Measurements from ENCODE around the gene CCR9.

CCR9 gene

DNA sequence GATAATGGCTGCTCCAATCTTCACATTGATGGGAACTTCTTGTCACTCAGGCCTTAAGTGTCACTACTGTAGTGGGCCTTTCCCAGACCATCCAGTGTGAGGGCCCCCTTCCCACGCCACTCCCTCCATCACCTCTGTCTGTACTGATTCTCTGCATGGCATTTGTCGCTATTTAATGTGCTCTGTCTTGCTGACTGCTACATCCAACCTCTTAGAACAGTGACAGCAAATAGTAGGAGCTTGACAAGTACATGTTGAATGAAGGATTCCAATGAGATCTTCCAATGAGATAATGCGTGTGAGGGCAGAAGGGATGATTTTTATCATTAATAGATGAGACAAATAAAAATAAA, 5.6 kb upstream of the CCR9 start:
- Mint-ChIP-seq H3K27ac (peak overlapping the region; percentile 30 to 74), H3K27me3 (peaks cover 21 to 22% of the 10 kb centered on the region in 2 donors), H3K4me3 (peak overlapping the region; percentile 51 to 52), H3K4me1 (ENCODE audit: low read depth in 2 of 2) (peaks cover 18 to 23% of the 10 kb centered on the region in 2 donors), H3K9me3 (no peaks in the 10 kb centered on the region), H3K36me3 (ENCODE audit: insufficient read depth) (peaks cover 4% of the 10 kb centered on the region)
- peak; percentile 0 for ATAC-seq (replicated peaks)
- no peak for DNase-seq

DNA sequence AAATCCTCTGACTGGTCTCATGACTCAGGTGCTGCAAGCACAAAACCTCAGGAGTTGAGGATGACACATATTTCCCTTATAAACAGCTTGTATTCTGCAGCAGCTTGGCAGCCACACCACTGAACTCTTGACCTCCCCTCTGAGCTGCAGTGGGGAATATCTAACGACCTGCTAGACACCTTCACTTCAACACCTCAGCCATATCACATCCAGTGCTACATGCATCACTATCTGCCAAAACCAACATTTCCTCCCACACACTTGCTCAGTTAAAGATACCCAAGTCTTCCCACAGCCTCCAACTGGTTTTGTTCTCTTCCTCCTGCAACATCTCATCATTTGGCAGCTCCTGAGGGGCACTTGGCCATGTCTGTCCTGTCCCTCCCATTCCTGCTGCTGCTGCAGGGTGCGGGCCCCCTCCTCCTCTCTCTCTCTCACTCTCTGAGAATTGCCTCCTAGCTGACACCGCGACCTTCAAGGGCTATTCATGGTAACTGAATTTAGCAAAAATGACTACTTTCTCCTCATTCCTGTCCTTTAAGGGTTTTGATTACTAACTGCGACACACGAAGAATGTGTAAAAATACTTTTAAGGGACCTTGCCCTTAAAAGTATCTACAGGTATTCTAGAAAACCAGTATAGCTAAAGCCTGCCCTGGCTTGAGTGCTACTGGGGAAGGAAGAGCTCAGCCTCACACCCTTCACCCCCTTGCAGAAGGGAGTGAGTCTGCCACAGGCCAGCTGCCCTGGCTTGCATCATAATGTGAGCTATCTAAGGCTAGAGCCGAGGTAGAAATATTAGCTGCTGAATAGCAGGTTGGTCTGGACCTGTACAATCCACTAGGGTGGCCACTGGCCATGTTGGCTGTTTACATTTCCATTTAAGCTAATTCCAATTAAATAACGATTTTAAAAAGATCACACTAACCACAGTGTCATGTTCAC, 5.0 kb upstream of the CCR9 start:
- Mint-ChIP-seq H3K36me3 (ENCODE audit: insufficient read depth) (peaks cover 4% of the 10 kb centered on the region), H3K4me3 (peak overlapping the region; percentile 51 to 52), H3K27ac (peak overlapping the region; percentile 30 to 74), H3K9me3 (no peaks in the 10 kb centered on the region), H3K4me1 (ENCODE audit: low read depth in 2 of 2) (peaks cover 18 to 23% of the 10 kb centered on the region in 2 donors), H3K27me3 (peaks cover 18 to 22% of the 10 kb centered on the region in 2 donors)
- peak; percentile 96 for ATAC-seq (replicated peaks)
- DNase-seq: peak; percentile 35 to 54 (median 37)

DNA sequence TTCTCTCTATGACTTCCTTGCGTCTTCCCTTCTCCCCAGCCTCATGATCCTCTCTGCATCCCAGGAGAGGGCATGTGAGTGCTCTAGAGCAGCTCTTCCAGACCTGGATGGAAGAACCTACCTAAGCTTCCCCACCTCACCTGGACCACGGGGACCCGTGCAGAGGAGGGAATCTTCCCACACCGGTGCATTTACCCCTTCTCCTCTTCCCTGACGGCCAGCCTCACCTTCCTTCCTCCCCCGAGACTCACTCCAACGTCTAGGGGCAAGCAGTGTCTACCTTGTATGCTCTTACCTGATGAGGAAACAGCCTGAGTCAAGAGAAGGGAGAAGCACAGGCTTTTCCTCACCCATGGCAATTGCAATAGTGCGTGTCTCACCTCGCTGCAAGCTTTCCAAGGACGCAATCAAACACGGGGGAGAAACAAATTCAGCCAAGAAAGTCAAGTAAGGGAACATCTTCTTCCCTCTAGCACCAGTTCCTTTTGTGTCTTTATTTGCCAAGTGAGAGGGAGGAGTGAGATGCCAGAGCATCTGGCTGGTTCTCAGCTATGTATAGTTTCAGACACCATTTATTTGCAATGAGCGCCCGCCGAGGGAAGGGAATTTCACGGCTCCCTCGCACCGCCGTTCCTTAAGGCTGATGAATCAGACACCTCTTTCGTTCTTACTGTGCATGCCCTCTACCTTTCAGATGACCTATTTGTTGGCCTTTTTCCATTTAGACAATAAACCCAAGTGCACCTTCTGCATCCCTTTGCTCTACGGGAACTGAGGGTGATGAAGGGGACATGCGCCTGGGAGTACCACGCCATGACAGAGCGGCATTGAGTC, 1.8 kb upstream of the CCR9 start:
- Mint-ChIP-seq H3K4me1 (ENCODE audit: low read depth in 2 of 2) (peaks cover 15 to 16% of the 10 kb centered on the region in 2 donors), H3K27ac (peak overlapping the region in 1 of 2 donors; percentile 13)
- no peak for DNase-seq

GRCh38 chr3:45887285-45887684, 942 bp downstream of the CCR9 start:
- Mint-ChIP-seq H3K27me3 (peaks cover 26 to 31% of the 10 kb centered on the region in 2 donors), H3K36me3 (ENCODE audit: insufficient read depth) (no peaks in the 10 kb centered on the region), H3K9me3 (no peaks in the 10 kb centered on the region), H3K4me1 (ENCODE audit: low read depth in 2 of 2) (peaks cover 2 to 3% of the 10 kb centered on the region in 2 donors), H3K4me3 (peak overlapping the region; percentile 0 to 37), H3K27ac (no peak overlapping the region)
- DNase-seq (no peak), ATAC-seq (replicated peaks) (no peak)

More for the DNA sequence above, 1.8 kb upstream of the CCR9 start:
- H3K27me3 Mint-ChIP-seq: peaks cover 21 to 22% of the 10 kb centered on the region in 2 donors
- H3K4me3 Mint-ChIP-seq: peak overlapping the region; percentile 15 to 19
- no peaks in the 10 kb centered on the region for H3K9me3 Mint-ChIP-seq
- no peak for ATAC-seq (replicated peaks)
- peaks cover 4% of the 10 kb centered on the region for H3K36me3 Mint-ChIP-seq (ENCODE audit: insufficient read depth)

DNA sequence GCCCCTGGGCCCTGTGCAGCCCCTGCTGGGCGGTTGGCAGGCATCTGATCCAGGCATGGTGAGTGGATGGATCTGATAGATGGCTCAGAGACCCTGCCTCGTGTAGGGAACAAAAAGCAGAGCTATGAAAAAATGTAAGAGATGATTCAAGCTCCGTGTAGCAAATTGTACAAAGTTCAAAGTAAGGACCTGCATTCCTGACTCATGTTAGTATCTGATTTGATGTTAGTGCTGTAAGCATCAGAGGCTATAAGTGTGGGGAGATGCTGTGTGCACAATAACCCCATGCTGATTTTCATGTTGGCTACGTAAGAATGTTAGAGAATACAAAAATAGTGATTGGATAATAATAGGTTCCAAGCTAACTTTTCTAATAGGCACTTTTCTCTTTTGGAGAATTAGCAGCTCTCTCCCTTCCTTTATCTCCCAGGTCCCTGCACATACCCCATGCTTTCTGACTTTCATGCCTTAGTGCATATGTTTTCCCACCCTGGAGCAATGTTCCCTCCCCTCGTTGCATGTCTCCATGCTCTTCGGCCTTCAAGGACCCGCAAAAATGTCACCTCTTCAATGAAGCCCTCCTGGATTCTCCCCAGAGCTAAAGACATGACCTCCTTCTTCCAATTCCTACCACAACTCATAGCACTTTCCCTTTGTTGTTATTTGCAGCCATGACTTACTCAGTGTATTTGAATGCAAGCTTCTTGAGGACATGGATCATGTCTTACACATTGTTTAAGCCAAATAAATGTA, 1.6 kb downstream of the CCR9 start:
- peak overlapping the region; percentile 0 to 37 for H3K4me3 Mint-ChIP-seq
- H3K27me3 Mint-ChIP-seq: peaks cover 26 to 31% of the 10 kb centered on the region in 2 donors
- H3K4me1 Mint-ChIP-seq (ENCODE audit: low read depth in 2 of 2): peaks cover 3 to 4% of the 10 kb centered on the region in 2 donors
- ATAC-seq (replicated peaks): no peak
- H3K9me3 Mint-ChIP-seq: no peaks in the 10 kb centered on the region
- H3K36me3 Mint-ChIP-seq (ENCODE audit: insufficient read depth): no peaks in the 10 kb centered on the region
- H3K27ac Mint-ChIP-seq: no peak overlapping the region
- no peak for DNase-seq

DNA sequence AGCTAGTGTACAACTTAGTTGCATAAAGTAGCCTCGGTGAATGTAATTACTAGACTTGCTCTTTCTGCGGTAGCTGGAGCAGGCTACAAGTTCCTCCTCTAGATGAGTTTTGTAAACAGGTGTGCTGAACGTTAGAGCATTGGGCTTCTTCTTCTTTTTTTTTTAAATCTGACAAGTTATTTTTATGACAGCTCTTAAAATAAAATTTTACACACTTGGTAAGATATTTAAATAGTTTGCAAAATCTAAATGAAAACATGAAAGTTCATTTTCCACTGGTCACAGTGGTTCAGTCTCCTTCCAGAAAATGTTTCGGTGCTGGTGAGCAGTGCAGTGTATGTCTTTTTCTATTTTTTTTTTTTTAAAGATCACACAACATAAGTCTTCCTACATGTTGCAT, 3.0 kb downstream of the CCR9 start:
- no peak overlapping the region for H3K27ac Mint-ChIP-seq
- H3K4me3 Mint-ChIP-seq: peak overlapping the region in 1 of 2 donors; percentile 5
- H3K36me3 Mint-ChIP-seq (ENCODE audit: insufficient read depth): no peaks in the 10 kb centered on the region
- H3K4me1 Mint-ChIP-seq (ENCODE audit: low read depth in 2 of 2): peaks cover 3 to 4% of the 10 kb centered on the region in 2 donors
- DNase-seq (no peak), ATAC-seq (replicated peaks) (no peak)
- no peaks in the 10 kb centered on the region for H3K9me3 Mint-ChIP-seq
- peaks cover 17 to 19% of the 10 kb centered on the region in 2 donors for H3K27me3 Mint-ChIP-seq

DNA sequence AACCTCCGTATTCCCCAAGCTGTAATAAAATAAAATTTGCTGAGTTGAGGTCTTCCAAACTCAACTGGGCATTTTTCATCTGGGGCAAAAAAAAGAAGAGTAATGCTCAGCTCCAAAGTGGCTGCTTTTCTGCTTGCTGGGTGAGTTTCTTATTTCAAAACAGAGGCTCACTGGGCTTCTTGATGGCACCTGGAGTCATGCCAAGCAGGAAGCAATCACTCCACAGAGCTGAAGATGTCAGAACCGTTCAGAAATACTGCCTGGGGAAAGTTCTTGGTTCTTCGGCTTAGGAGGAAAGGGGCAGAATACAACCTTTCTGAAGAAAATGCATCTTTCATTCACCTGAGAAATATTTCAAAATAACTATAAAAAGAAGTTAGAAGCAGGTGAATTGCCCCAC, 4.1 kb downstream of the CCR9 start:
- ATAC-seq (replicated peaks) (no peak), DNase-seq (no peak)
- H3K36me3 Mint-ChIP-seq (ENCODE audit: insufficient read depth): no peaks in the 10 kb centered on the region
- H3K4me3 Mint-ChIP-seq: peak overlapping the region in 1 of 2 donors; percentile 37
- peaks cover 9 to 10% of the 10 kb centered on the region in 2 donors for H3K27me3 Mint-ChIP-seq
- H3K4me1 Mint-ChIP-seq (ENCODE audit: low read depth in 2 of 2): peaks cover 2 to 3% of the 10 kb centered on the region in 2 donors
- no peaks in the 10 kb centered on the region for H3K9me3 Mint-ChIP-seq
- H3K27ac Mint-ChIP-seq: no peak overlapping the region

GRCh38 chr3:45892161-45892560, 5.8 kb downstream of the CCR9 start:
- no peak overlapping the region for H3K27ac Mint-ChIP-seq
- no peaks in the 10 kb centered on the region for H3K9me3 Mint-ChIP-seq
- peaks cover 5 to 10% of the 10 kb centered on the region in 2 donors for H3K27me3 Mint-ChIP-seq
- no peak overlapping the region for H3K4me3 Mint-ChIP-seq
- peaks cover 2 to 3% of the 10 kb centered on the region in 2 donors for H3K4me1 Mint-ChIP-seq (ENCODE audit: low read depth in 2 of 2)
- ATAC-seq (replicated peaks) (no peak), DNase-seq (no peak)
- H3K36me3 Mint-ChIP-seq (ENCODE audit: insufficient read depth): no peaks in the 10 kb centered on the region

DNA sequence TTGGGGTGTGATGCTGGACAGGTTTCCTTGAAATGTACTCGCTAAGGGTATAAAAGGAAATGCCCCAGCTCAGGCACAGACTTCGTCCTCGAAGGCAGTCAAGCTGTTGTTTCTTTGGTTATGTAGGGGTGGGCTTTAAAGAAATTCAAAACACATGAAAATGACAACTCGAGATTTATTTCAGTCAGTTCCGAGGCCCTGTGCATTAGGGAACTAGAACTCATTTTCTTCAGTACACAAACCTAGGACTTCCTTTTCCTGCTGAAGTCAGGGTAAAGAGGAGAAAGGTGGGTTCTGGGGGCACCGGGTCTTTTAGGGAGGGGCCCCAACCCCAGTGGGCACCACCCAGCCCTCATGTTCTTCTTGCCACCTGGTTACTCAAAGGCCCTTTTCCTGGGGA, 7.7 kb downstream of the CCR9 start:
- Mint-ChIP-seq H3K27me3 (peaks cover 5 to 20% of the 10 kb centered on the region in 2 donors), H3K4me1 (ENCODE audit: low read depth in 2 of 2) (peaks cover 6 to 9% of the 10 kb centered on the region in 2 donors), H3K4me3 (no peak overlapping the region), H3K27ac (no peak overlapping the region), H3K9me3 (no peaks in the 10 kb centered on the region), H3K36me3 (ENCODE audit: insufficient read depth) (peaks cover 7% of the 10 kb centered on the region)
- ATAC-seq (replicated peaks): no peak
- DNase-seq: no peak

DNA sequence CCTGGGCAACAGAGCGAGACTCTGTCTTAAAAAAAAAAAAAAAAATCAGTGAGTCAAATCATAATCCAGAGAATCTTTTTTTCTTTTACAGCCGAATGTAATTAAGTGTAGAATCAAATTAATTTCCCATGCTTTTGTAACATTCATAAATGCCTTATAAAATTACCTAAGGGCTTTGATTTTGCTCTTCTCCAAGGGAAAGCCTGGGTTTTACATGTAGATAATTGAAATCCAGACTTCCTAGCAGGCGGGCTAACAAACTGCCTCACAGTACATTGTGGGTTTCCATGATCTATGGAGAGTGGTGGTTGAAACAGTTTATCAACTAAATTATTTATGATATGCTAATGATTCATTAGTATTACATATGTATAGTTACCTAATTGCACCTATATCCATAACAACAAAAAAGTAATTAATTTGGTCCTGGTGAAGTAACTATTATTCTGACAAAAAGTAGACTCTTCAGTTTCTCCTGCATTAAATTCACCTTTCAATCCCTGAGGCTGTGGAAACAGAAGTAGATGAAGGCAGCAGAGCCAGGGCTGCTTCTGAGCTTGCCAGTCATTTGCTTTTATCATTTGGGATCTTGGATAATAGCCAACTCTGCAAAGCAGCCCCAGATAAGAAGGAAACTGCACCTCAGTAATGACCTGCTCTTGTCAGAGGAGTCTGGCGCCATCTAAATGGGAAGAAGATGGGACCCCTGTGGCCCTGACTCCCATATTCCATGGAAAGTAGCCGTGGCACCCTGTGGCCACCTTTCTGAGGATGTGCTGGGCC, 9.5 kb downstream of the CCR9 start:
- H3K27ac Mint-ChIP-seq: no peak overlapping the region
- ATAC-seq (replicated peaks) (no peak), DNase-seq (no peak)
- H3K36me3 Mint-ChIP-seq (ENCODE audit: insufficient read depth): peaks cover 7% of the 10 kb centered on the region
- no peak overlapping the region for H3K4me3 Mint-ChIP-seq
- H3K27me3 Mint-ChIP-seq: peaks cover 5 to 16% of the 10 kb centered on the region in 2 donors
- H3K4me1 Mint-ChIP-seq (ENCODE audit: low read depth in 2 of 2): peaks cover 6 to 9% of the 10 kb centered on the region in 2 donors
- H3K9me3 Mint-ChIP-seq: no peaks in the 10 kb centered on the region

- Mint-ChIP-seq H3K4me1 (ENCODE audit: low read depth in 2 of 2) (peaks cover 3 to 12% of the 10 kb centered on the region in 2 donors), H3K27me3 (peaks cover 0 to 11% of the 10 kb centered on the region in 2 donors), H3K4me3 (no peak overlapping the region), H3K9me3 (no peaks in the 10 kb centered on the region), H3K36me3 (ENCODE audit: insufficient read depth) (peaks cover 7% of the 10 kb centered on the region), H3K27ac (no peak overlapping the region)
- no peak for ATAC-seq (replicated peaks)
- DNase-seq: no peak
Observed at GRCh38 chr3:45896956-45897355, 10.6 kb downstream of the CCR9 start.

DNA sequence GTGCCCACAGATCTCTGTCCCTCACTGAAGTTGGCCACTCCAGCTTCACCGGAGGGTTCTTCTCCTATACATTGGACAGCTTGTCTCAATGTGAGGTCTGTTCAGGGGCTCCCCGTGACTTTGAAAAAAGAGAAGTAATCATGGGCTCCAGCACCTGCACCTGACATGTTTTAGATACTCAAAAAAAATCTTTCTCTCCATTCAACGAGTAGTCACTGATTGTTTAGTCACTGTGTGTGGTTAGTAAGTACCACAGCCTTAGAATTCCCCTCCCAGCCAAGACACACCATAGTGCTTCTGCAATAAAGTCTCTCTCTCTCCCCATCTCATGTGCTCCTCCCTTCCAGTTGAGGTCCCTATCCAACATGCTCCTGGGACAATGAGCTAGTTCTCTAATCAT, 18.6 kb downstream of the CCR9 start:
- ATAC-seq (replicated peaks) (peak; percentile 39), DNase-seq (no peak)
- Mint-ChIP-seq H3K4me1 (ENCODE audit: low read depth in 2 of 2) (peaks cover 26 to 38% of the 10 kb centered on the region in 2 donors), H3K9me3 (no peaks in the 10 kb centered on the region), H3K36me3 (ENCODE audit: insufficient read depth) (peaks cover 7% of the 10 kb centered on the region), H3K4me3 (no peak overlapping the region), H3K27me3 (no peaks in the 10 kb centered on the region), H3K27ac (no peak overlapping the region)
